C4-2B (cell line): ENCODE results near the gene EVC.

ENCODE experiments used
- H3K27ac ChIP-seq: fragments of 450-650 bp; 2 replicates; pipeline ENCODE4 v1.5.1; 2017
- CTCF ChIP-seq: fragments of 450-650 bp; conservative IDR thresholded peaks from 2 replicates; pipeline ENCODE4 v1.5.1; 2017; ENCODE audit warnings: mild to moderate bottlenecking
- ZFX ChIP-seq: fragments of 450-650 bp; IDR thresholded peaks from 2 replicates; pipeline ENCODE4 v1.6.1; 2017

The EVC gene

GRCh38 chr4:5701971-5702370 is 9.0 kb upstream of the EVC start:
- H3K27ac ChIP-seq: no peak overlapping the region
- no peak for TF ChIP-seq CTCF
- no peak for TF ChIP-seq ZFX

GRCh38 chr4:5703831-5704230 is 7.2 kb upstream of the EVC start:
- no peak for TF ChIP-seq CTCF
- no peak for TF ChIP-seq ZFX
- no peak overlapping the region for H3K27ac ChIP-seq

- no peak for TF ChIP-seq ZFX
- no peak for TF ChIP-seq CTCF
- H3K27ac ChIP-seq: no peak overlapping the region
Measured at GRCh38 chr4:5704276-5704675, 6.7 kb upstream of the EVC start.

- no peak overlapping the region for H3K27ac ChIP-seq
- TF ChIP-seq ZFX (no peak), CTCF (no peak)
Measured at GRCh38 chr4:5705647-5706320, 5.2 kb upstream of the EVC start.

GRCh38 chr4:5706486-5707290 is 4.3 kb upstream of the EVC start:
- TF ChIP-seq CTCF (no peak), ZFX (no peak)
- no peak overlapping the region for H3K27ac ChIP-seq

GRCh38 chr4:5707366-5707765 is 3.6 kb upstream of the EVC start:
- TF ChIP-seq CTCF: no peak
- no peak for TF ChIP-seq ZFX
- no peak overlapping the region for H3K27ac ChIP-seq

- TF ChIP-seq ZFX (no peak), CTCF (no peak)
Measured at GRCh38 chr4:5707778-5708448, 3.1 kb upstream of the EVC start.

More at GRCh38 chr4:5707778-5708448, 3.1 kb upstream of the EVC start:
- H3K27ac ChIP-seq: no peak overlapping the region
